Endothelial cell (in vitro differentiated cells): ENCODE measurements around the gene NLGN1. TPM values are rescaled to one million over a fixed set of nuclear protein-coding genes. Genes with fewer than 3 reads are reported as not detected.

Source experiments
- DNase-seq: peaks from one replicate; pipeline ENCODE4 v3.0.0; 2021; ENCODE audit warnings: low spot score
- H3K27ac Mint-ChIP-seq: one replicate; pipeline ENCODE4 v1.8.0; 2021; ENCODE audit warnings: mixed read lengths, inconsistent platforms; ENCODE audit not compliant: unreplicated experiment
- H3K27me3 Mint-ChIP-seq: one replicate; pipeline ENCODE4 v1.8.0; 2021; ENCODE audit warnings: mild to moderate bottlenecking, moderate library complexity, mixed read lengths, inconsistent platforms; ENCODE audit not compliant: unreplicated experiment
- H3K36me3 Mint-ChIP-seq: one replicate; pipeline ENCODE4 v1.8.0; 2021; ENCODE audit warnings: mild to moderate bottlenecking, low read depth, mixed read lengths, inconsistent platforms; ENCODE audit not compliant: unreplicated experiment
- H3K4me1 Mint-ChIP-seq: one replicate; pipeline ENCODE4 v1.8.0; 2021; ENCODE audit warnings: mild to moderate bottlenecking, mixed read lengths, inconsistent platforms; ENCODE audit not compliant: unreplicated experiment
- H3K4me3 Mint-ChIP-seq: one replicate; pipeline ENCODE4 v1.8.0; 2021; ENCODE audit warnings: mild to moderate bottlenecking, mixed read lengths, inconsistent platforms; ENCODE audit not compliant: unreplicated experiment
- H3K9me3 Mint-ChIP-seq: one replicate; pipeline ENCODE4 v1.8.0; 2021; ENCODE audit warnings: mixed read lengths, inconsistent platforms; ENCODE audit not compliant: unreplicated experiment
- CTCF ChIP-seq: fragments of 200-600 bp; sonication (generic); IDR thresholded peaks from one replicate; pipeline ENCODE4 v1.5.0; 2021; ENCODE audit warnings: antibody characterized with exemption; ENCODE audit not compliant: unreplicated experiment
- total RNA-seq: library from RNA; stranded (reverse); fragmentation: NEBNext Ultra II Directional; extraction: Animal tissue kit (Norgen Biotek cat#: 25700); gene quantifications from one replicate; pipeline ENCODE4 v1.2.1, GENCODE V29; 2021; ENCODE audit not compliant: unreplicated experiment

Gene NLGN1
- total RNA-seq, 1 donor from 2014 or later: 27.6 TPM

DNA sequence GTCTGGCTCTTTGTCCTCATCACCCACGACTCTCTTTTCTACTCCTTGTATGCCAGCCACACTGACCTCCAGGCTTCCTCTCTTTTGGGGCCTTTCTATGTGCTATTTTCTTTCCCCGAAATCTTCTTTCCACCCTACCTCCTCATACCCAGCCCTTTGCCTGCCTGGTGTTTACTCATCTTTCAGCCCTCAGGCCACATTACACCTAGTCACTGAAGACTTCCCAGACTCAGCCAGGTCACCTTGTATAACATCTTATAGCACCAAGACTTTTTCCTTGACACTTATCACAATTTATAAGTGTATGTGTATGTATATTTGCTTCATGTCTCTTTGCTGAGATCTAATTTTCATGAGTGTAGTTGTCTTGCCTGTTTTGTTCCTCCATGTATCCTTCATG lies 396.4 kb downstream of the NLGN1 start:
- no peak for TF ChIP-seq CTCF
- H3K4me1 Mint-ChIP-seq: no peaks in the 10 kb centered on the region
- H3K4me3 Mint-ChIP-seq: no peak overlapping the region
- H3K27me3 Mint-ChIP-seq: no peaks in the 10 kb centered on the region
- no peaks in the 10 kb centered on the region for H3K9me3 Mint-ChIP-seq
- H3K36me3 Mint-ChIP-seq: no peaks in the 10 kb centered on the region
- no peak for DNase-seq
- no peak overlapping the region for H3K27ac Mint-ChIP-seq

DNA sequence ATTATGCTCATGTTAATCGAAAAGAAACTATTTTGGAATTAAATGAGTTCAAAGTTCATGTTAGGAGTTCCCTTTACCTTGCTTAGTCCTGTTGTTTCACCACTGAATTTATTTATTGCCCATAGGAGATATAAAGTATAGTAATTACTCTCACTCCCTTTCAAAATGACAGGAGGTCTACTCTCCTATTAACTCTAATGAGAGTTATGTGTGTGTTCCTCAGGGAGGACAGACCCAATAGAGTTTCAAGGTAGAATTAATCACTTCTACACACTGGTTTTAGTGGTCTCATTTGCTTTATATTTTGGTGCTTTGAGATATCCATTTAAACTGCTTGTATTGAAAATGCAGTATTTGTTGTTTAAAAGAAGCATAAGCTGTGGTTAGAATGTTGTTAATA lies 398.9 kb downstream of the NLGN1 start:
- TF ChIP-seq CTCF: no peak
- no peak for DNase-seq
- Mint-ChIP-seq H3K36me3 (no peaks in the 10 kb centered on the region), H3K4me3 (no peak overlapping the region), H3K27ac (no peak overlapping the region), H3K27me3 (no peaks in the 10 kb centered on the region), H3K4me1 (peaks cover 3% of the 10 kb centered on the region), H3K9me3 (no peaks in the 10 kb centered on the region)

DNA sequence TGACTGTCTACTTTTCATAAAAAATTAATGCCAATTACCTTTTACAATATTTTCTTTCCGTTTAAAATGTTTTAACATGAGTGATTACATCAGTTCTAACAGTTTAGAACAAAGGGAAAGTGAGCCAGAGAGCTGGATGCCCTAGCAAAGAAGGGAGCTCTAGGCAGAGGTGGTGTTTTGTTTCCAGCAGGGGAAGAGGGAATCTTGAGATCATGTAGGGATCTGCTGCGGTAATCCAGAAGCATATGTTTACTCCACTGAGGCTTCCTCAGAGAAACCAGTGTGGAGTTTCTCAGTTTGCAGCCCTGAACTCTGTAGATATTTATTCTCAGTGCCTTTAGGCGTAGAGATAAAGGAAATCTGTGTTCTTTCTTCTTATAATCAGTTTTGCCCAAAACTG lies 399.3 kb downstream of the NLGN1 start:
- Mint-ChIP-seq H3K36me3 (no peaks in the 10 kb centered on the region), H3K27ac (no peak overlapping the region), H3K4me1 (peaks cover 3% of the 10 kb centered on the region), H3K4me3 (no peak overlapping the region), H3K27me3 (no peaks in the 10 kb centered on the region), H3K9me3 (no peaks in the 10 kb centered on the region)
- no peak for DNase-seq
- TF ChIP-seq CTCF: no peak

- Mint-ChIP-seq H3K27ac (no peak overlapping the region), H3K4me3 (no peak overlapping the region), H3K4me1 (peaks cover 3% of the 10 kb centered on the region), H3K27me3 (no peaks in the 10 kb centered on the region), H3K9me3 (no peaks in the 10 kb centered on the region), H3K36me3 (no peaks in the 10 kb centered on the region)
- TF ChIP-seq CTCF: no peak
- DNase-seq: no peak
Observed at GRCh38 chr3:173799060-173799816, 401.7 kb downstream of the NLGN1 start.

DNA sequence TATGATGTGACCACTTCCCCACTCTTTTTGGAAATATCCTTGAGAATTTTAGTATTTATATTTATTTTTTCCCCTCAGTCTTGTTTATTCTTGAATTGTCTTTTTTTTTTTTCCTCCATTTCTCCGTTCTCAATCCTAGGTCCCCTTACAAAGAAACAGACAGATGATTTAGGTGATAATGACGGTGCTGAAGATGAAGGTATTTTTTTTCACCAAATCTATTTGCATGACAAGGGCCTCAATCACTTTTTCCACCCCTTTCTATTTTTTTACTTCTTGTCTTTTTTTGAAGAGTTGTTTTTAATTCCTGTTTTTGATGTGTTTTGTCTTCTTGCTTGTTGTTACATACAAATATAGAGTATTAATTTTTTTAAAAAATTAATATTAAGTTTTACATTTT lies 402.6 kb downstream of the NLGN1 start:
- peaks cover 3% of the 10 kb centered on the region for H3K4me1 Mint-ChIP-seq
- no peak for TF ChIP-seq CTCF
- no peak overlapping the region for H3K27ac Mint-ChIP-seq
- no peaks in the 10 kb centered on the region for H3K27me3 Mint-ChIP-seq
- no peak overlapping the region for H3K4me3 Mint-ChIP-seq
- no peaks in the 10 kb centered on the region for H3K9me3 Mint-ChIP-seq
- DNase-seq: no peak
- no peaks in the 10 kb centered on the region for H3K36me3 Mint-ChIP-seq
